ENCODE results near the gene JAKMIP2.
"Not testable (repeated sequence)": the region's sequence is repeated elsewhere in the genome, so short reads cannot be mapped to it uniquely, and the experiment has no call there.

- TF ChIP-seq CTCF (IDR thresholded peaks at IDR 0.05; ENCODE audit: insufficient read depth, low read length, poor library complexity, severe bottlenecking); EZH2phosphoT487 (conservative IDR thresholded peaks at IDR 0.05; ENCODE audit: low read length): not testable (repeated sequence)
These were observed 202.1 kb downstream of the JAKMIP2 start for GRCh38 chr5:147580418-147580817.

All from SU-DHL-6 (cell line).